Heart left ventricle (tissue), 16 donors: Measurements from ENCODE around the gene RSPH1. TPM values are rescaled to one million over a fixed set of nuclear protein-coding genes. Genes with fewer than 3 reads are reported as not detected.

Experiments used
- ATAC-seq, 4 donors: fragments of 200-7000 bp; cut with Tn5 transposase; one replicate each; pipeline ENCODE4 v1.9.1; 2020 to 2022; ENCODE audit warnings: moderate library complexity in 4 of 4, mild to moderate bottlenecking in 3 of 4, moderate number of reproducible peaks in 1 of 4
- DNase-seq, 5 donors: peaks; one replicate each; pipeline ENCODE4 v3.0.0-alpha.2; 2020
- H3K27ac ChIP-seq, 12 donors: fragments of 200-600 bp; sonication (generic) in 4 of 12; one replicate each; pipeline versions ENCODE4 v1.5.0 to v1.8.0; 2016 to 2022; ENCODE audit warnings: mild to moderate bottlenecking in 2 of 12
- H3K27me3 ChIP-seq, 9 donors: fragments of 200-600 bp; sonication (generic) in 2 of 9; one replicate each; pipeline versions ENCODE4 v1.5.1 to v1.8.0; 2016 to 2022; ENCODE audit warnings: mild to moderate bottlenecking in 3 of 9
- H3K36me3 ChIP-seq, 9 donors: fragments of 200-600 bp; sonication (generic) in 2 of 9; one replicate each; pipeline versions ENCODE4 v1.5.0 to v1.8.0; 2018 to 2022; ENCODE audit warnings: mild to moderate bottlenecking in 2 of 9
- H3K4me1 ChIP-seq, 12 donors: fragments of 200-600 bp; sonication (generic) in 4 of 12; one replicate each; pipeline versions ENCODE4 v1.5.0 to v1.8.0; 2016 to 2022; ENCODE audit warnings: mild to moderate bottlenecking in 3 of 12
- H3K4me3 ChIP-seq, 12 donors: fragments of 200-600 bp; sonication (generic) in 4 of 12; one replicate each; pipeline versions ENCODE4 v1.5.0 to v1.8.0; 2017 to 2022; ENCODE audit warnings: mild to moderate bottlenecking in 9 of 12, moderate library complexity in 4 of 12
- H3K9me3 ChIP-seq, 12 donors: fragments of 200-600 bp; sonication (generic) in 4 of 12; one replicate each; pipeline versions ENCODE4 v1.5.0 to v1.8.0; 2016 to 2022; ENCODE audit warnings: mild to moderate bottlenecking in 1 of 12
- CTCF ChIP-seq, 12 donors: fragments of 200-600 bp; sonication (generic) in 4 of 12; IDR thresholded peaks; one replicate each; pipeline versions ENCODE4 v1.5.0 to v1.8.0; 2018 to 2022; ENCODE audit warnings: antibody characterized with exemption in 12 of 12, mild to moderate bottlenecking in 5 of 12
- POLR2A ChIP-seq, 2 donors: fragments of 450-650 bp; IDR thresholded peaks; one replicate each; pipeline ENCODE4 v1.6.1; 2017; ENCODE audit warnings: antibody characterized with exemption in 2 of 2, mild to moderate bottlenecking in 2 of 2, moderate library complexity in 2 of 2
- WGBS, 4 donors: extraction: QIAGEN DNeasy Blood & Tissue Kit in 2 of 4; methylation state at CpG; one replicate each; pipeline versions ENCODE4 v1.1.5 to v1.1.7; 2013 to 2018; 5-methylcytosine and 5-hydroxymethylcytosine counted together
- intact Hi-C, 10 donors: fragments of 100-400 bp; cut with DNase I; formaldehyde crosslinking; loops; one replicate each; pipeline versions ENCODE4 v1.11.1 to v1.14.2; 2022
- polyA plus RNA-seq, 2 donors: library from polyadenylated mRNA; stranded (reverse); fragments of 200-250 nt; gene quantifications; one replicate each; pipeline ENCODE4 v1.2.3, GENCODE V29; 2013
- total RNA-seq, 9 donors: library from RNA; depleted of rRNA in 2 of 9; stranded (reverse); fragments of >200 nt in 2 of 9; fragmentation: NEBNext Ultra II Directional in 3 of 9; extraction: Animal tissue kit (Norgen Biotek cat#: 25700) in 3 of 9; gene quantifications; one replicate each; pipeline versions ENCODE4 v1.1.0 to v1.2.4, GENCODE V29; 2016 to 2023
- donor health status: ischemic (EF 13 %, LVEDD 7.1; RV severe dilation, severe dysfunction).
- donor health status: healthy with polysubstance abuse.
- donor health status: DM: no; HTN: yes; CAD: no.
- donor health status: DM: no; HTN: no; CAD: no.
- donor health status: ischemic (EF 25% LVEDD 6.9; RV normal size, moderate dysfunction).
- donor health status: ischemic (EF 25% LVEDD 5.7; RV mildly dilated, moderate dysfunction).
- donor health status: healthy.
- donor health status: DM: yes; HTN: yes; CAD: no.
- donor health status: ischemic (EF 35%, LVEDD 5.7; RV mildly dilated, moderate dysfunction).
- donor health status: nonischemic (EF 11% LVEDD 7.7; RV severe dilation, severe dysfunction).
- donor health status: DM: yes; HTN: yes; CAD: no.
- donor health status: PGD.
- donor health status: ischemic (EF 29% LVEDD 5.4; RV normal size, mild dysfunction).
- donor health status: nonischemic (EF 23%, LVEDD 6.1; RV moderate dilation, normal function).

RSPH1 gene
- total and polyA plus RNA-seq, 11 donors: 0.11 to 0.18 TPM; not detected in 9

GRCh38 chr21:42533306-42533962 is 37.4 kb upstream of the RSPH1 start:
- Histone ChIP-seq H3K27ac (peak overlapping the region in 5 of 12 donors; percentile 8 to 74 (median 58)), H3K4me3 (peak overlapping the region in 1 of 12 donors; percentile 32), H3K27me3 (no peaks in the 10 kb centered on the region), H3K9me3 (no peaks in the 10 kb centered on the region), H3K36me3 (peaks cover 0 to 31% (median 9%) of the 10 kb centered on the region in 9 donors), H3K4me1 (peaks cover 0 to 44% (median 11%) of the 10 kb centered on the region in 12 donors)
- DNase-seq: no peak
- intact Hi-C loops: no loop called here
- WGBS, 4 donors: 93 to 96% (median 94%) methylated on average over 9 to 13 of the region's 13 CpGs
- ATAC-seq: no peak
- TF ChIP-seq POLR2A (IDR thresholded peaks at IDR 0.05): no peak
- TF ChIP-seq CTCF (IDR thresholded peaks at IDR 0.05): no peak

DNA sequence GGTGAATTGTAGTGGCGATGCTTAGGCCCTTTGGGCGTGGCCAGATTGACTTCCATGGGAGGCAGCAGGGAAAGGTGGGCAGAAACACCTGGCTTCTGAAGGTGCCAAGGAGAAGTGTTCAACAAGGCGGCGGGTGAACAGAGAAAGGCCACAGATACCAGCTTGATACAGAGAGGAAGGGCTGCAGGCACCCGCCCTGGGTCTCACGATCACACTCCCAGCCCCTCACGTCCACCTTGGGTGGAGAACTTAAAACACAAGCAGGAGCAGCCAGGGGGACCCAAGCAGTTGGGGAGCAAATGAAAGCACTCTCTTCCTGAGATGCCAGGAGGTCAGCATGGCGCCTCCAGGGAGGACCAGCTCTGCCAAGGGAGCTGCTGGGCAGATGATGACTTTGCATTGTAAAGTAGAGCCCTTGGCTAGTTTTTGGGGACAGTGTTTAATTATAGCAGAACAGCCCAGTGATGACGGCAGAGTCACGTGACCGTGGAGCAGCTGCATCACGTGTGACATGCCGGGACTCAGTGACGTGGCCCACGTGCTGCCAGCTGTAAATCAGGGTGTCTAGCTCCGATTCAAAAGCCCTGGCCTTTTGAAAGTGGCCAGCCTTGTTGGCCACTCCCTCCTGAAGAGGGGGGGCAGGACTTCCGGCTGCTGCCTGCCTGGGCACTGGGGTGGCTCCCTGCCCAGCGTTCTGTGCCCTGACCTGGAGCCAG is 36.6 kb upstream of the RSPH1 start:
- TF ChIP-seq POLR2A (IDR thresholded peaks at IDR 0.05) (no peak), CTCF (IDR thresholded peaks at IDR 0.05) (no peak)
- H3K27ac ChIP-seq: peak overlapping the region in 8 of 12 donors; percentile 8 to 74 (median 38)
- DNase-seq: peak; percentile 69 to 87 (median 78)

GRCh38 chr21:42531771-42532170 is 35.7 kb upstream of the RSPH1 start:
- Histone ChIP-seq H3K4me1 (peaks cover 0 to 61% (median 22%) of the 10 kb centered on the region in 12 donors), H3K27me3 (no peaks in the 10 kb centered on the region), H3K9me3 (no peaks in the 10 kb centered on the region), H3K36me3 (peaks cover 0 to 26% (median 7%) of the 10 kb centered on the region in 9 donors), H3K27ac (peak overlapping the region in 1 of 12 donors; percentile 58), H3K4me3 (no peak overlapping the region)
- TF ChIP-seq POLR2A (IDR thresholded peaks at IDR 0.05): no peak
- no peak for TF ChIP-seq CTCF (IDR thresholded peaks at IDR 0.05)
- DNase-seq: no peak
- no peak for ATAC-seq
- intact Hi-C loops: no loop called here
- 89 to 95% (median 92%) methylated on average over 8 of the region's 8 CpGs for WGBS, 4 donors

More for the DNA sequence above, 36.6 kb upstream of the RSPH1 start:
- Histone ChIP-seq H3K9me3 (no peaks in the 10 kb centered on the region), H3K27me3 (no peaks in the 10 kb centered on the region), H3K36me3 (peaks cover 0 to 31% (median 9%) of the 10 kb centered on the region in 9 donors), H3K4me3 (peak overlapping the region in 1 of 12 donors; percentile 32), H3K4me1 (peaks cover 0 to 52% (median 17%) of the 10 kb centered on the region in 12 donors)
- ATAC-seq: peak; percentile 62 to 87 (median 85)
- intact Hi-C loops: no loop called here
- 53 to 60% (median 58%) methylated on average over 16 to 18 of the region's 18 CpGs for WGBS, 4 donors

GRCh38 chr21:42530167-42530518 is 34.1 kb upstream of the RSPH1 start:
- no peak for ATAC-seq
- no peak for DNase-seq
- no peak overlapping the region for H3K27ac ChIP-seq
- intact Hi-C loops: no loop called here
- no peaks in the 10 kb centered on the region for H3K27me3 ChIP-seq
- peaks cover 2 to 68% (median 34%) of the 10 kb centered on the region in 12 donors for H3K4me1 ChIP-seq
- TF ChIP-seq CTCF (IDR thresholded peaks at IDR 0.05): no peak
- TF ChIP-seq POLR2A (IDR thresholded peaks at IDR 0.05): no peak
- H3K36me3 ChIP-seq: peaks cover 0 to 27% (median 0%) of the 10 kb centered on the region in 9 donors
- WGBS, 4 donors: 85 to 98% (median 93%) methylated on average over 5 of the region's 5 CpGs
- no peaks in the 10 kb centered on the region for H3K9me3 ChIP-seq
- no peak overlapping the region for H3K4me3 ChIP-seq
